ENCODE data around the gene GIPC3. TPM values are rescaled to one million over a fixed set of nuclear protein-coding genes. Genes with fewer than 3 reads are reported as not detected.
"Not testable (repeated sequence)": the region's sequence is repeated elsewhere in the genome, so short reads cannot be mapped to it uniquely, and the experiment has no call there.

GIPC3 gene
- polyA plus RNA-seq, 4 donors: 1.1 to 3.5 (median 3.0) TPM

GRCh38 chr19:3614858-3615505, 29.7 kb downstream of the GIPC3 start:
- no peak for DNase-seq (ENCODE audit: low read depth in 4 of 4, low spot score in 3 of 4)

- no peak for DNase-seq (ENCODE audit: low read depth in 4 of 4, low spot score in 3 of 4)
These were observed 30.4 kb downstream of the GIPC3 start for GRCh38 chr19:3615524-3616135.

- DNase-seq (ENCODE audit: low read depth in 4 of 4, low spot score in 3 of 4): no peak
These were observed 32.2 kb downstream of the GIPC3 start for GRCh38 chr19:3617463-3617862.

GRCh38 chr19:3618144-3618810, 33.0 kb downstream of the GIPC3 start:
- DNase-seq (ENCODE audit: low read depth in 4 of 4, low spot score in 3 of 4): no peak

- DNase-seq (ENCODE audit: low read depth in 4 of 4, low spot score in 3 of 4): no peak
These were observed 33.7 kb downstream of the GIPC3 start for GRCh38 chr19:3618811-3619630.

GRCh38 chr19:3619631-3620012, 34.3 kb downstream of the GIPC3 start:
- DNase-seq (ENCODE audit: low read depth in 4 of 4, low spot score in 3 of 4): no peak

GRCh38 chr19:3620145-3620816, 35.0 kb downstream of the GIPC3 start:
- no peak for DNase-seq (ENCODE audit: low read depth in 4 of 4, low spot score in 3 of 4)

GRCh38 chr19:3620817-3621547, 35.7 kb downstream of the GIPC3 start:
- DNase-seq (ENCODE audit: low read depth in 4 of 4, low spot score in 3 of 4): no peak

GRCh38 chr19:3621689-3622088, 36.4 kb downstream of the GIPC3 start:
- DNase-seq (ENCODE audit: low read depth in 4 of 4, low spot score in 3 of 4): no peak

- DNase-seq (ENCODE audit: low read depth in 4 of 4, low spot score in 3 of 4): no peak
These were observed 36.9 kb downstream of the GIPC3 start for GRCh38 chr19:3622224-3622623.

GRCh38 chr19:3623716-3624115, 38.4 kb downstream of the GIPC3 start:
- DNase-seq (ENCODE audit: low read depth in 4 of 4, low spot score in 3 of 4): no peak

GRCh38 chr19:3625996-3626472, 40.8 kb downstream of the GIPC3 start:
- DNase-seq (ENCODE audit: low read depth in 4 of 4, low spot score in 3 of 4): no peak

GRCh38 chr19:3626473-3627350, 41.4 kb downstream of the GIPC3 start, which contains the start of gene CACTIN:
TSS of gene CACTIN (minus strand) at chr19:3626790. CDS start at chr19:3626762, 28 bp downstream.
- peak; percentile 93 to 95 (median 94) for DNase-seq (ENCODE audit: low read depth in 4 of 4, low spot score in 3 of 4)

- no peak for DNase-seq (ENCODE audit: low read depth in 4 of 4, low spot score in 3 of 4)
These were observed 42.1 kb downstream of the GIPC3 start for GRCh38 chr19:3627351-3627723.

- DNase-seq (ENCODE audit: low read depth in 4 of 4, low spot score in 3 of 4): not testable (repeated sequence)
These were observed 43.5 kb downstream of the GIPC3 start for GRCh38 chr19:3628766-3629165.

GRCh38 chr19:3631053-3631861, 46.0 kb downstream of the GIPC3 start:
- DNase-seq (ENCODE audit: low read depth in 4 of 4, low spot score in 3 of 4): no peak

GRCh38 chr19:3632098-3632497, 46.8 kb downstream of the GIPC3 start:
- no peak for DNase-seq (ENCODE audit: low read depth in 4 of 4, low spot score in 3 of 4)

Data from left renal pelvis (tissue), 4 donors.